H1 (cell line): ENCODE data around the gene KRT76. TPM values are rescaled to one million over a fixed set of nuclear protein-coding genes. Genes with fewer than 3 reads are reported as not detected.

Source experiments
- CTCF ChIA-PET: fragments of 300-600 bp; sonication (Branson Sonifier 250); formaldehyde crosslinking; loops from one replicate; lab custom pipeline; 2021; ENCODE audit not compliant: partially characterized antibody; lab: Charles Lee
- POLR2A ChIA-PET: fragments of 300-600 bp; sonication (Branson Sonifier 250); formaldehyde crosslinking; loops from one replicate; lab custom pipeline; 2021; ENCODE audit warnings: inconsistent platforms; ENCODE audit not compliant: partially characterized antibody; lab: Charles Lee
- DNase-seq, 2 experiments: peaks; one replicate each; pipeline versions ENCODE4 v3.0.0 to v3.0.0-alpha.2; 2010 to 2022; ENCODE audit warnings: low spot score in 2 of 2, low read depth in 1 of 2, mixed read lengths in 1 of 2
- FAIRE-seq: peaks from 2 replicates; lab custom pipeline; 2011; peaks lifted over from hg19 to GRCh38; lab: Jason Lieb, UNC
- H2AFZ ChIP-seq: 2 replicates; pipeline ENCODE4 v1.8.1; 2012; ENCODE audit warnings: low read length, inconsistent platforms
- H2AK5ac ChIP-seq: 2 replicates; pipeline ENCODE4 v1.6.1; 2013; ENCODE audit warnings: low read depth, low read length
- H2BK120ac ChIP-seq: replicated peaks from 2 replicates; pipeline ENCODE3; 2013; ENCODE audit warnings: low read depth, low read length, inconsistent platforms
- H2BK12ac ChIP-seq: 2 replicates; pipeline ENCODE4 v1.6.1; 2013; ENCODE audit warnings: low read depth, low read length
- H2BK15ac ChIP-seq: 2 replicates; pipeline ENCODE4 v1.6.1; 2013; ENCODE audit warnings: low read length
- H2BK20ac ChIP-seq: 2 replicates; pipeline ENCODE4 v1.6.1; 2013; ENCODE audit warnings: low read length
- H2BK5ac ChIP-seq: 2 replicates; pipeline ENCODE4 v1.6.1; 2013; ENCODE audit warnings: low read depth, low read length
- H3K14ac ChIP-seq: 2 replicates; pipeline ENCODE4 v1.6.1; 2013; ENCODE audit warnings: inconsistent platforms; ENCODE audit not compliant: insufficient read length
- H3K18ac ChIP-seq: 2 replicates; pipeline ENCODE4 v1.6.1; 2013; ENCODE audit warnings: low read length; ENCODE audit errors: extremely low read depth
- H3K23ac ChIP-seq: 2 replicates; pipeline ENCODE4 v1.6.1; 2013; ENCODE audit warnings: inconsistent platforms; ENCODE audit not compliant: insufficient read length
- H3K23me2 ChIP-seq: 2 replicates; pipeline ENCODE4 v1.6.1; 2013; ENCODE audit warnings: low read depth, low read length
- H3K27ac ChIP-seq: 2 replicates; pipeline ENCODE4 v1.6.1; 2011; ENCODE audit warnings: low read depth, low read length, inconsistent platforms
- H3K27me3 ChIP-seq, 4 experiments: replicated peaks in 1 of 4; 1 replicate in 1 of 4; 2 replicates in 3 of 4; pipeline versions ENCODE4 v1.6.1 to v1.8.1; 2011 to 2013; ENCODE audit warnings: low read length in 3 of 4, mild to moderate bottlenecking in 3 of 4, inconsistent platforms in 2 of 4, mixed read lengths in 2 of 4, moderate library complexity in 1 of 4; ENCODE audit not compliant: control insufficient read depth in 3 of 4, insufficient read depth in 3 of 4; ENCODE audit errors: extremely low read depth in 1 of 4
- H3K36me3 ChIP-seq, 4 experiments: 2 replicates each; pipeline versions ENCODE4 v1.6.1 to v1.8.1; 2011 to 2013; ENCODE audit warnings: mild to moderate bottlenecking in 4 of 4, low read length in 3 of 4, moderate library complexity in 2 of 4, control low read depth in 1 of 4, inconsistent platforms in 1 of 4; ENCODE audit not compliant: insufficient read depth in 4 of 4, control insufficient read depth in 2 of 4
- H3K4ac ChIP-seq: replicated peaks from 2 replicates; pipeline ENCODE3; 2013; ENCODE audit warnings: low read length, low read depth, mixed read lengths, inconsistent platforms; ENCODE audit not compliant: insufficient read length
- H3K4me1 ChIP-seq, 4 experiments: replicated peaks in 1 of 4; 1 replicate in 1 of 4; 2 replicates in 3 of 4; pipeline versions ENCODE4 v1.6.1 to v1.8.1; 2011 to 2013; ENCODE audit warnings: low read length in 3 of 4, inconsistent platforms in 2 of 4, mixed read lengths in 1 of 4; ENCODE audit not compliant: insufficient read depth in 4 of 4, control insufficient read depth in 3 of 4
- H3K4me2 ChIP-seq, 2 experiments: 2 replicates each; pipeline versions ENCODE4 v1.6.1 to v1.8.1; 2011 to 2013; ENCODE audit warnings: low read depth in 2 of 2, low read length in 2 of 2, control low read depth in 1 of 2, inconsistent platforms in 1 of 2, mild to moderate bottlenecking in 1 of 2; ENCODE audit not compliant: insufficient read depth in 1 of 2
- H3K4me3 ChIP-seq, 4 experiments: fragments of 200-600, 300-600 bp in 1 of 4; sonication (generic), shearing (Covaris generic), sonication (Bioruptor Twin) in 1 of 4; 2 replicates each; pipeline versions ENCODE4 v1.5.1 to v1.8.1; 2011 to 2016; ENCODE audit warnings: low read length in 4 of 4, low read depth in 3 of 4, control low read depth in 2 of 4, inconsistent platforms in 2 of 4, mild to moderate bottlenecking in 2 of 4, mixed read lengths in 1 of 4, moderate library complexity in 1 of 4; ENCODE audit not compliant: insufficient read depth in 2 of 4; ENCODE audit errors: extremely low read depth in 1 of 4
- H3K56ac ChIP-seq: replicated peaks from 2 replicates; pipeline ENCODE3; 2013; ENCODE audit warnings: low read depth, mild to moderate bottlenecking, mixed read lengths, low read length, inconsistent platforms; ENCODE audit not compliant: insufficient read length
- H3K79me1 ChIP-seq: 2 replicates; pipeline ENCODE4 v1.6.1; 2013; ENCODE audit warnings: low read depth, low read length, control low read depth
- H3K79me2 ChIP-seq, 2 experiments: 2 replicates each; pipeline versions ENCODE4 v1.6.1 to v1.8.1; 2012 to 2013; ENCODE audit warnings: low read length in 2 of 2, mild to moderate bottlenecking in 2 of 2, inconsistent platforms in 1 of 2; ENCODE audit not compliant: insufficient read depth in 2 of 2, control insufficient read depth in 1 of 2
- H3K9ac ChIP-seq, 4 experiments: replicated peaks in 1 of 4; 1 replicate in 1 of 4; 2 replicates in 3 of 4; pipeline versions ENCODE4 v1.6.1 to v1.8.1; 2011 to 2013; ENCODE audit warnings: low read depth in 3 of 4, low read length in 3 of 4, control low read depth in 2 of 4, mild to moderate bottlenecking in 2 of 4, moderate library complexity in 2 of 4, inconsistent platforms in 1 of 4; ENCODE audit errors: extremely low read depth in 1 of 4
- H3K9me3 ChIP-seq, 2 experiments: 2 replicates each; pipeline versions ENCODE4 v1.6.1 to v1.8.1; 2012 to 2013; ENCODE audit warnings: mild to moderate bottlenecking in 2 of 2, moderate library complexity in 2 of 2, control low read depth in 1 of 2, inconsistent platforms in 1 of 2, low read depth in 1 of 2, low read length in 1 of 2, mixed read lengths in 1 of 2; ENCODE audit not compliant: insufficient read depth in 2 of 2
- H4K20me1 ChIP-seq, 2 experiments: replicated peaks in 1 of 2; 2 replicates each; pipeline versions ENCODE3 to v1.8.1; 2011 to 2013; ENCODE audit warnings: inconsistent platforms in 2 of 2, low read length in 2 of 2, mild to moderate bottlenecking in 1 of 2; ENCODE audit not compliant: insufficient read depth in 2 of 2, control insufficient read depth in 1 of 2
- H4K5ac ChIP-seq: 2 replicates; pipeline ENCODE4 v1.6.1; 2013; ENCODE audit warnings: low read length, low read depth, mixed read lengths, inconsistent platforms; ENCODE audit not compliant: insufficient read length
- H4K8ac ChIP-seq: 2 replicates; pipeline ENCODE4 v1.8.0; 2013; ENCODE audit warnings: mild to moderate bottlenecking, moderate library complexity, low read length, inconsistent platforms; ENCODE audit not compliant: insufficient read depth; ENCODE audit errors: extremely low read depth
- H4K91ac ChIP-seq: replicated peaks from 2 replicates; pipeline ENCODE3; 2013; ENCODE audit warnings: low read length, mixed read lengths, inconsistent platforms; ENCODE audit not compliant: insufficient read length
- ATF3 ChIP-seq: IDR thresholded peaks from 2 replicates; pipeline ENCODE4 v1.6.1; 2011; ENCODE audit warnings: low read depth, mild to moderate bottlenecking, low read length; ENCODE audit not compliant: insufficient read depth
- BACH1 ChIP-seq: IDR thresholded peaks from 2 replicates; pipeline ENCODE4 v1.6.1; 2012; ENCODE audit warnings: low read length, improper control_type of control experiment
- BCL11A ChIP-seq, 2 experiments: IDR thresholded peaks; one replicate each; pipeline ENCODE4 v1.6.1; 2011; ENCODE audit warnings: low read depth in 2 of 2, low read length in 2 of 2, mild to moderate bottlenecking in 2 of 2
- E2F6 ChIP-seq: IDR thresholded peaks from 2 replicates; pipeline ENCODE4 v1.6.1; 2012; ENCODE audit warnings: inconsistent platforms
- GTF2F1 ChIP-seq: IDR thresholded peaks from 2 replicates; pipeline ENCODE4 v1.6.1; 2012; ENCODE audit warnings: low read depth, low read length, improper control_type of control experiment, borderline replicate concordance
- JUN ChIP-seq: IDR thresholded peaks from 2 replicates; pipeline ENCODE4 v1.6.1; 2011; ENCODE audit warnings: low read depth, mild to moderate bottlenecking, improper control_type of control experiment, low read length
- MAX ChIP-seq: IDR thresholded peaks from 2 replicates; pipeline ENCODE4 v1.6.1; 2012; ENCODE audit warnings: inconsistent platforms
- NRF1 ChIP-seq: IDR thresholded peaks from 2 replicates; pipeline ENCODE4 v1.6.1; 2011; ENCODE audit warnings: mild to moderate bottlenecking, low read depth, low read length, improper control_type of control experiment
- SP1 ChIP-seq: IDR thresholded peaks from 2 replicates; pipeline ENCODE4 v1.6.1; 2011; ENCODE audit warnings: low read depth, low read length
- SP2 ChIP-seq: IDR thresholded peaks from 2 replicates; pipeline ENCODE4 v1.6.1; 2012; ENCODE audit warnings: mild to moderate bottlenecking, low read length, inconsistent platforms
- SP4 ChIP-seq: IDR thresholded peaks from 2 replicates; pipeline ENCODE4 v1.6.1; 2012; ENCODE audit warnings: low read length, inconsistent platforms
- SRF ChIP-seq: IDR thresholded peaks from 2 replicates; pipeline ENCODE4 v1.6.1; 2011; ENCODE audit warnings: mild to moderate bottlenecking, low read depth, low read length, moderate library complexity
- TBP ChIP-seq: IDR thresholded peaks from 2 replicates; pipeline ENCODE4 v1.6.1; 2011; ENCODE audit warnings: low read depth, low read length, improper control_type of control experiment
- ZNF274 ChIP-seq: IDR thresholded peaks from 2 replicates; pipeline ENCODE4 v1.7.0; 2012; ENCODE audit warnings: low read length, borderline replicate concordance; ENCODE audit errors: extremely low read depth
- WGBS, 2 experiments: shearing (Covaris generic) in 1 of 2; methylation state at CpG; one replicate each; pipeline versions ENCODE4 v1.1.6 to v1.1.7; 2013 to 2015; ENCODE audit warnings: low lambda C conversion rate in 2 of 2, mixed read lengths in 2 of 2, inconsistent platforms in 1 of 2, low coverage in 1 of 2, missing lambda C conversion rate in 1 of 2; ENCODE audit not compliant: insufficient replicate concordance in 2 of 2, insufficient coverage in 1 of 2, insufficient read length in 1 of 2; ENCODE audit errors: extremely low coverage in 1 of 2, missing lambda C conversion rate in 1 of 2; 5-methylcytosine and 5-hydroxymethylcytosine counted together
- polyA plus RNA-seq, 7 experiments: library from polyadenylated mRNA; depleted of rRNA in 3 of 7; stranded (reverse) in 5 of 7; unstranded in 2 of 7; fragments of >200 nt in 5 of 7; fragments of 200-250 nt in 2 of 7; gene quantifications; 1 replicate in 5 of 7; 2 replicates in 1 of 7; 4 replicates in 1 of 7; pipeline versions ENCODE4 v1.2.1 to v1.2.3, GENCODE V29; 2011 to 2013; ENCODE audit warnings: missing spikeins in 2 of 7, mixed read lengths in 2 of 7
- total RNA-seq: library from RNA; stranded (reverse); fragmentation: NEBNext Ultra II Directional; extraction: Animal tissue kit (Norgen Biotek cat#: 25700); gene quantifications from 2 replicates; pipeline ENCODE4 v1.2.1, GENCODE V29; 2021

The KRT76 gene
- total and polyA plus RNA-seq, 2 of the 8 experiments (the other 6 are each of a cell fraction or from before 2014, with no cell fraction given) = not detected

GRCh38 chr12:52749827-52750226 is 27.3 kb downstream of the KRT76 start:
- FAIRE-seq (no peak), DNase-seq (no peak)
- Histone ChIP-seq H2BK15ac (no peak overlapping the region), H4K8ac (no peak overlapping the region), H4K91ac (no peak overlapping the region), H2AFZ (no peak overlapping the region), H4K20me1 (peaks cover 0 to 2% of the 10 kb centered on the region in 2 experiments), H3K4ac (no peak overlapping the region), H2AK5ac (no peak overlapping the region), H3K27me3 (peaks cover 0 to 5% (median 0%) of the 10 kb centered on the region in 4 experiments; a peak in 2 of 7 replicates), H3K27ac (no peak overlapping the region), H3K79me2 (no peaks in the 10 kb centered on the region), H3K9me3 (no peaks in the 10 kb centered on the region; a peak in 1 of 4 replicates), H4K5ac (no peak overlapping the region), H2BK12ac (no peak overlapping the region), H3K18ac (no peak overlapping the region), H2BK20ac (no peak overlapping the region), H3K56ac (no peak overlapping the region), H3K23me2 (no peaks in the 10 kb centered on the region), H3K4me2 (no peak overlapping the region), H3K9ac (no peak overlapping the region), H3K23ac (no peak overlapping the region), H2BK120ac (no peak overlapping the region), H3K4me1 (no peaks in the 10 kb centered on the region), H3K14ac (no peak overlapping the region), H3K36me3 (no peaks in the 10 kb centered on the region), H2BK5ac (no peak overlapping the region), H3K4me3 (no peak overlapping the region), H3K79me1 (no peaks in the 10 kb centered on the region)
- ChIA-PET POLR2A (no interaction called here), CTCF (interaction anchor here (0.6 to 1.3 kb wide), 2 partner anchors 58 to 607 kb away, joined by 3 read pairs; no protein-coding TSS in a partner anchor)
- 92% methylated on average over 3 of the region's 3 CpGs; no CpG with 5 or more reads in 1 of the 2 experiments for WGBS, 2 experiments
- TF ChIP-seq SP2 = no peak
- TF ChIP-seq SP1 = no peak
- no peak for TF ChIP-seq BACH1
- TF ChIP-seq SP4 = no peak
- TF ChIP-seq GTF2F1 = no peak
- TF ChIP-seq TBP = no peak
- no peak for TF ChIP-seq E2F6
- TF ChIP-seq SRF = no peak
- no peak for TF ChIP-seq MAX
- no peak for TF ChIP-seq ZNF274
- no peak for TF ChIP-seq ATF3
- no peak for TF ChIP-seq BCL11A (IDR thresholded peaks at IDR 0.05; ENCODE audit: low read depth in 2 of 2, low read length in 2 of 2)
- TF ChIP-seq NRF1 = no peak
- no peak for TF ChIP-seq JUN
